Endothelial cell (in vitro differentiated cells): Measurements from ENCODE around the gene DNAJB13. TPM values are rescaled to one million over a fixed set of nuclear protein-coding genes. Genes with fewer than 3 reads are reported as not detected.
A peak's percentile ranks its signal among the peaks of the same experiment; 100 is the strongest.

Experiments used
- DNase-seq: peaks from one replicate; pipeline ENCODE4 v3.0.0; 2021; ENCODE audit warnings: low spot score
- H3K27ac Mint-ChIP-seq: one replicate; pipeline ENCODE4 v1.8.0; 2021; ENCODE audit warnings: mixed read lengths, inconsistent platforms; ENCODE audit not compliant: unreplicated experiment
- H3K27me3 Mint-ChIP-seq: one replicate; pipeline ENCODE4 v1.8.0; 2021; ENCODE audit warnings: mild to moderate bottlenecking, moderate library complexity, mixed read lengths, inconsistent platforms; ENCODE audit not compliant: unreplicated experiment
- H3K36me3 Mint-ChIP-seq: one replicate; pipeline ENCODE4 v1.8.0; 2021; ENCODE audit warnings: mild to moderate bottlenecking, low read depth, mixed read lengths, inconsistent platforms; ENCODE audit not compliant: unreplicated experiment
- H3K4me1 Mint-ChIP-seq: one replicate; pipeline ENCODE4 v1.8.0; 2021; ENCODE audit warnings: mild to moderate bottlenecking, mixed read lengths, inconsistent platforms; ENCODE audit not compliant: unreplicated experiment
- H3K4me3 Mint-ChIP-seq: one replicate; pipeline ENCODE4 v1.8.0; 2021; ENCODE audit warnings: mild to moderate bottlenecking, mixed read lengths, inconsistent platforms; ENCODE audit not compliant: unreplicated experiment
- H3K9me3 Mint-ChIP-seq: one replicate; pipeline ENCODE4 v1.8.0; 2021; ENCODE audit warnings: mixed read lengths, inconsistent platforms; ENCODE audit not compliant: unreplicated experiment
- CTCF ChIP-seq: fragments of 200-600 bp; sonication (generic); IDR thresholded peaks from one replicate; pipeline ENCODE4 v1.5.0; 2021; ENCODE audit warnings: antibody characterized with exemption; ENCODE audit not compliant: unreplicated experiment
- total RNA-seq: library from RNA; stranded (reverse); fragmentation: NEBNext Ultra II Directional; extraction: Animal tissue kit (Norgen Biotek cat#: 25700); gene quantifications from one replicate; pipeline ENCODE4 v1.2.1, GENCODE V29; 2021; ENCODE audit not compliant: unreplicated experiment

DNAJB13 gene
- total RNA-seq, 1 donor from 2014 or later: 0.36 TPM

GRCh38 chr11:73914284-73914683 is 36.5 kb upstream of the DNAJB13 start:
- no peak overlapping the region for H3K27ac Mint-ChIP-seq

GRCh38 chr11:73916435-73916834 is 34.4 kb upstream of the DNAJB13 start:
- H3K4me1 Mint-ChIP-seq: no peaks in the 10 kb centered on the region
- DNase-seq: no peak
- H3K4me3 Mint-ChIP-seq: no peak overlapping the region
- H3K9me3 Mint-ChIP-seq: no peaks in the 10 kb centered on the region
- TF ChIP-seq CTCF: no peak
- H3K27me3 Mint-ChIP-seq: peaks cover 1% of the 10 kb centered on the region
- peaks cover 17% of the 10 kb centered on the region for H3K36me3 Mint-ChIP-seq
- H3K27ac Mint-ChIP-seq: no peak overlapping the region

More at GRCh38 chr11:73914284-73914683, 36.5 kb upstream of the DNAJB13 start:
- no peak overlapping the region for H3K4me3 Mint-ChIP-seq
- H3K27me3 Mint-ChIP-seq: peaks cover 1% of the 10 kb centered on the region
- peaks cover 19% of the 10 kb centered on the region for H3K36me3 Mint-ChIP-seq
- DNase-seq: no peak
- H3K4me1 Mint-ChIP-seq: no peaks in the 10 kb centered on the region
- H3K9me3 Mint-ChIP-seq: no peaks in the 10 kb centered on the region
- TF ChIP-seq CTCF: no peak

- no peak for DNase-seq
- no peaks in the 10 kb centered on the region for H3K4me1 Mint-ChIP-seq
- H3K27me3 Mint-ChIP-seq: no peaks in the 10 kb centered on the region
- H3K36me3 Mint-ChIP-seq: peaks cover 12% of the 10 kb centered on the region
- no peak overlapping the region for H3K4me3 Mint-ChIP-seq
- no peaks in the 10 kb centered on the region for H3K9me3 Mint-ChIP-seq
- no peak overlapping the region for H3K27ac Mint-ChIP-seq
- no peak for TF ChIP-seq CTCF
Measured at GRCh38 chr11:73921180-73921579, 29.6 kb upstream of the DNAJB13 start.

- Mint-ChIP-seq H3K4me3 (no peak overlapping the region), H3K36me3 (peaks cover 18% of the 10 kb centered on the region), H3K9me3 (no peaks in the 10 kb centered on the region), H3K4me1 (no peaks in the 10 kb centered on the region), H3K27me3 (no peaks in the 10 kb centered on the region), H3K27ac (no peak overlapping the region)
- no peak for DNase-seq
- no peak for TF ChIP-seq CTCF
Measured at GRCh38 chr11:73929388-73929787, 21.4 kb upstream of the DNAJB13 start.

GRCh38 chr11:73931039-73931645 is 19.7 kb upstream of the DNAJB13 start:
- peak; percentile 31 for DNase-seq
- Mint-ChIP-seq H3K27ac (no peak overlapping the region), H3K4me3 (no peak overlapping the region), H3K9me3 (no peaks in the 10 kb centered on the region), H3K36me3 (peaks cover 15% of the 10 kb centered on the region), H3K27me3 (no peaks in the 10 kb centered on the region), H3K4me1 (no peaks in the 10 kb centered on the region)
- TF ChIP-seq CTCF: peak; percentile 21
